ENCODE results near the gene GOLT1B. TPM values are rescaled to one million over a fixed set of nuclear protein-coding genes. Genes with fewer than 3 reads are reported as not detected.

GOLT1B gene
- total and polyA plus RNA-seq, 2 of the 13 experiments (the other 11 are each of a cell fraction or from before 2014, with no cell fraction given) = 23.6 to 38.4 TPM

DNA sequence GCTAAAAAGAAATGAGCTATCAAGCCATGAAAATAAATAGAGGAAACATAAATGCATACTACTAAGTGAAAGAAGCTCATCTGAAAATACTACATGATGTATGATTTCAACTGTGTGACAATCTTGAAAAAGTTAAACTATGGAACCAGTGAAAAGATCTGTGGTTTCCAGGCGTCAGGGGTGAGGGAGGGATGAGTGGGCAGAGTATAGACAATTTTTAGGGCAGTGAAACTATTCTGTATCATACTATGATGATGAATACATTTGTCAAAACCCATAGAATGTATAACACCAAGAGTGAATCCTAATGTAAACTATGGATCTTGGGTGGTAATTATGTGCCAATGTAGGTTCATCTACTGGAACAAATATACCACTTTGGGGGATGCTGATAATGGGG lies 45.8 kb downstream of the GOLT1B start:
- FAIRE-seq = no peak
- TF ChIP-seq, protein P1, sequence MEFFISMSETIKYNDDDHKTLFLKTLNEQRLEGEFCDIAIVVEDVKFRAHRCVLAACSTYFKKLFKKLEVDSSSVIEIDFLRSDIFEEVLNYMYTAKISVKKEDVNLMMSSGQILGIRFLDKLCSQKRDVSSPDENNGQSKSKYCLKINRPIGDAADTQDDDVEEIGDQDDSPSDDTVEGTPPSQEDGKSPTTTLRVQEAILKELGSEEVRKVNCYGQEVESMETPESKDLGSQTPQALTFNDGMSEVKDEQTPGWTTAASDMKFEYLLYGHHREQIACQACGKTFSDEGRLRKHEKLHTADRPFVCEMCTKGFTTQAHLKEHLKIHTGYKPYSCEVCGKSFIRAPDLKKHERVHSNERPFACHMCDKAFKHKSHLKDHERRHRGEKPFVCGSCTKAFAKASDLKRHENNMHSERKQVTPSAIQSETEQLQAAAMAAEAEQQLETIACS (CRISPR knock-in tag; IDR thresholded peaks at IDR 0.05) = no peak
- TF ChIP-seq GATAD2A (CRISPR knock-in tag; IDR thresholded peaks at IDR 0.05) = no peak
- TF ChIP-seq, protein P2, sequence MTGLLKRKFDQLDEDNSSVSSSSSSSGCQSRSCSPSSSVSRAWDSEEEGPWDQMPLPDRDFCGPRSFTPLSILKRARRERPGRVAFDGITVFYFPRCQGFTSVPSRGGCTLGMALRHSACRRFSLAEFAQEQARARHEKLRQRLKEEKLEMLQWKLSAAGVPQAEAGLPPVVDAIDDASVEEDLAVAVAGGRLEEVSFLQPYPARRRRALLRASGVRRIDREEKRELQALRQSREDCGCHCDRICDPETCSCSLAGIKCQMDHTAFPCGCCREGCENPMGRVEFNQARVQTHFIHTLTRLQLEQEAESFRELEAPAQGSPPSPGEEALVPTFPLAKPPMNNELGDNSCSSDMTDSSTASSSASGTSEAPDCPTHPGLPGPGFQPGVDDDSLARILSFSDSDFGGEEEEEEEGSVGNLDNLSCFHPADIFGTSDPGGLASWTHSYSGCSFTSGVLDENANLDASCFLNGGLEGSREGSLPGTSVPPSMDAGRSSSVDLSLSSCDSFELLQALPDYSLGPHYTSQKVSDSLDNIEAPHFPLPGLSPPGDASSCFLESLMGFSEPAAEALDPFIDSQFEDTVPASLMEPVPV (CRISPR knock-in tag; IDR thresholded peaks at IDR 0.05) = no peak
- TF ChIP-seq, protein P3, sequence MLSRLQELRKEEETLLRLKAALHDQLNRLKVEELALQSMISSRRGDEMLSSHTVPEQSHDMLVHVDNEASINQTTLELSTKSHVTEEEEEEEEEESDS (CRISPR knock-in tag; IDR thresholded peaks at IDR 0.05; ENCODE audit: borderline replicate concordance) = no peak
- TF ChIP-seq ZNF780A (CRISPR knock-in tag; IDR thresholded peaks at IDR 0.05) = no peak
- TF ChIP-seq, protein P4, sequence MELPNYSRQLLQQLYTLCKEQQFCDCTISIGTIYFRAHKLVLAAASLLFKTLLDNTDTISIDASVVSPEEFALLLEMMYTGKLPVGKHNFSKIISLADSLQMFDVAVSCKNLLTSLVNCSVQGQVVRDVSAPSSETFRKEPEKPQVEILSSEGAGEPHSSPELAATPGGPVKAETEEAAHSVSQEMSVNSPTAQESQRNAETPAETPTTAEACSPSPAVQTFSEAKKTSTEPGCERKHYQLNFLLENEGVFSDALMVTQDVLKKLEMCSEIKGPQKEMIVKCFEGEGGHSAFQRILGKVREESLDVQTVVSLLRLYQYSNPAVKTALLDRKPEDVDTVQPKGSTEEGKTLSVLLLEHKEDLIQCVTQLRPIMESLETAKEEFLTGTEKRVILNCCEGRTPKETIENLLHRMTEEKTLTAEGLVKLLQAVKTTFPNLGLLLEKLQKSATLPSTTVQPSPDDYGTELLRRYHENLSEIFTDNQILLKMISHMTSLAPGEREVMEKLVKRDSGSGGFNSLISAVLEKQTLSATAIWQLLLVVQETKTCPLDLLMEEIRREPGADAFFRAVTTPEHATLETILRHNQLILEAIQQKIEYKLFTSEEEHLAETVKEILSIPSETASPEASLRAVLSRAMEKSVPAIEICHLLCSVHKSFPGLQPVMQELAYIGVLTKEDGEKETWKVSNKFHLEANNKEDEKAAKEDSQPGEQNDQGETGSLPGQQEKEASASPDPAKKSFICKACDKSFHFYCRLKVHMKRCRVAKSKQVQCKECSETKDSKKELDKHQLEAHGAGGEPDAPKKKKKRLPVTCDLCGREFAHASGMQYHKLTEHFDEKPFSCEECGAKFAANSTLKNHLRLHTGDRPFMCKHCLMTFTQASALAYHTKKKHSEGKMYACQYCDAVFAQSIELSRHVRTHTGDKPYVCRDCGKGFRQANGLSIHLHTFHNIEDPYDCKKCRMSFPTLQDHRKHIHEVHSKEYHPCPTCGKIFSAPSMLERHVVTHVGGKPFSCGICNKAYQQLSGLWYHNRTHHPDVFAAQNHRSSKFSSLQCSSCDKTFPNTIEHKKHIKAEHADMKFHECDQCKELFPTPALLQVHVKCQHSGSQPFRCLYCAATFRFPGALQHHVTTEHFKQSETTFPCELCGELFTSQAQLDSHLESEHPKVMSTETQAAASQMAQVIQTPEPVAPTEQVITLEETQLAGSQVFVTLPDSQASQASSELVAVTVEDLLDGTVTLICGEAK (IDR thresholded peaks at IDR 0.05) = no peak
- TF ChIP-seq, protein P4 (CRISPR knock-in tag; IDR thresholded peaks at IDR 0.05) = no peak
- TF ChIP-seq HNF4G (IDR thresholded peaks at IDR 0.05; ENCODE audit: borderline replicate concordance, low read depth, low read length) = no peak
- no peak for TF ChIP-seq HNF4G (CRISPR knock-in tag; IDR thresholded peaks at IDR 0.05; ENCODE audit: borderline replicate concordance, low read depth)
- no peak for TF ChIP-seq ZNF33A (CRISPR knock-in tag; IDR thresholded peaks at IDR 0.05; ENCODE audit: borderline replicate concordance)
- no peak for TF ChIP-seq BCL6 (CRISPR knock-in tag; IDR thresholded peaks at IDR 0.05)
- no peak overlapping the region for H3K27ac ChIP-seq (ENCODE audit: extremely low read length, insufficient read depth, low read length)
- H3K4me1 ChIP-seq (ENCODE audit: insufficient read depth, low read length) = no peaks in the 10 kb centered on the region
- no peak overlapping the region for H3K4me2 ChIP-seq (ENCODE audit: low read depth, low read length)
- no peak for DNase-seq (ENCODE audit: low spot score)
- CTCF ChIA-PET (ENCODE audit: low intra/inter-chr PET ratio, low total read pairs) = no interaction called here
- intact Hi-C loops (cut with micrococcal nuclease; ENCODE audit: unreplicated experiment) = no loop called here
- no peaks in the 10 kb centered on the region for H4K20me1 ChIP-seq (ENCODE audit: insufficient read depth, low read length)
- no peak for ATAC-seq
- H3K27me3 ChIP-seq (ENCODE audit: control insufficient read depth in 1 of 2, insufficient read depth in 2 of 2, low read length in 2 of 2) = 0 out of 5 replicates have a peak, but pooled peaks cover 0 to under 1% of the 10 kb centered on the region in 2 experiments
- no peak overlapping the region for H3K9ac ChIP-seq (ENCODE audit: insufficient read depth, low read depth, low read length)
- no peaks in the 10 kb centered on the region for H3K9me3 ChIP-seq (ENCODE audit: low read length)
- POLR2A ChIA-PET = no interaction called here
- H3K4me3 ChIP-seq (replicated peaks in 1 of 3; ENCODE audit: insufficient read depth in 1 of 3, low read depth in 2 of 3, low read length in 3 of 3) = no peak overlapping the region
- 3% methylated on average over 1 of the region's 1 CpG for WGBS (ENCODE audit: low lambda C conversion rate)
- H3K36me3 ChIP-seq (replicated peaks in 1 of 2; ENCODE audit: control insufficient read depth in 1 of 2, insufficient read depth in 2 of 2, low read length in 2 of 2) = no peaks in the 10 kb centered on the region
- no peaks in the 10 kb centered on the region for H3K79me2 ChIP-seq (ENCODE audit: insufficient read depth, low read length)
- in situ Hi-C loops (cut with HindIII; ENCODE audit: extremely low pct_ligation_motif_present, low pct_unique_long_range_greater_than_20kb) = no loop called here
- H2AFZ ChIP-seq (ENCODE audit: low read length) = no peak overlapping the region
- BruUV-seq (replicated peaks) = no TSS peak

All from HepG2 (cell line).